Pulmonary artery endothelial cell (primary cell): ENCODE results near the gene RORC. TPM values are rescaled to one million over a fixed set of nuclear protein-coding genes. Genes with fewer than 3 reads are reported as not detected.
"Not testable (repeated sequence)": the region's sequence is repeated elsewhere in the genome, so short reads cannot be mapped to it uniquely, and the experiment has no call there.

Source experiments
- DNase-seq: peaks from one replicate; pipeline ENCODE4 v3.0.0-alpha.2; 2011; ENCODE audit warnings: low read depth, low spot score
- total RNA-seq: library from RNA; depleted of rRNA; stranded (reverse); fragments of >200 nt; gene quantifications from 2 replicates; pipeline ENCODE4 v1.2.3, GENCODE V29; 2014

Gene RORC
- total RNA-seq, 1 donor from 2014 or later = not detected

DNA sequence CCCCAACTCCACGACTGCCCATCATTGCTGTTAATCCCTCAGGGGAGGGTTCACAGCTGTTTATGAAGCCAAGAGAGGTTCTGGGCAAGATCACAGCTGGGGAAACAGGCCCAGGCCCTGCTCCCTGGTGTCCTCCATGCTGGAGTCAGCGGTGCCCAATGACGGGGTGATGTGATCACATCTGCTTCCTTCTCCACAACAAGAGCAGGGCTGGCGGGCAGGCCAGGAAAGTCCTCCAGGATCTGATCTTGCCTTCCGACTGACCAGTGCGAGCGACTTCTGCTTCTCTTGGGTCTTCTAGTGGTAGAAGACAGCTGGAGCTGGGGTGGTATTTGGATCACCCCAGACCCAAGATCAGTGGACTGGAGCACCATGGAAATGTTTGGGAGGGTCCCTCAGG is 25.4 kb downstream of the RORC start:
- DNase-seq = no peak

DNA sequence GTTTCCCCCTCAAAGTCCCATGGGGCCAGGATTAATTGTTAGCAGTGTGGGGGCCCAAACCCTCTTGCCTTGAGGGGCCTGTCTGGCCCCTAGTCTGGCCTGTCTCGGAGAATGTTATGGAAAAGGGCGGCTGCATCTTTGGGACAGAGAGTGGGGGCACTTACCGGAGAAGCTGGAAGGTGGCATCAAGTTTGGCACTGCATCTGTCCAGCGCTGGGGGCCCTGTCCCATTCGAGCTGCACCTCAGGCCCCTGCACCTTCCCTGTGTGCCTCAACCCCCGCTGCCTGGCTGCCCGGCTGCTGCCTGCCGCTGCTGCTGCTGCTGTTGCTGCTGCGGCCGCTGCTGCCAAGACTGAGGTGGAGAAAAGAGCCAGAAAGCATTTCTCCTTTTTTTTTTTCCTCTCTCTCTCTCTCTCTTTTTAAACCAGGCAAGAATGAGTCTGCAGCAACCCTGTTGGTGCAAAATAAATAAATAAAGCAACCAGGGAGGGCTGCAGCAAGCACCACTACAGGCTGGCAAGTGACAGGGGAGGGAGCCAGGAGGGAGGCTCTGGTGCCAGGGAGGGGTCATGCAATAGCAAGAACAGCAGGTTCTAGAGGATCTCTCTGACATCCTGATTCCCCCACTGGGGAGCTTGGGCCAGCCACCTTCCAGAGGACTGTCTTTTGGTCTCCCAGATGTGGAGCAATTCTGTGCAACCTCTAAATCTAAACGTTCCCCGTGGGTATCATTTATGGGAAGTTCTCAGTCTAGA is 26.4 kb downstream of the RORC start, which contains the start of gene LINGO4:
LINGO4 (minus strand) TSS at position 354 of the 755 bp plus-strand sequence. CDS start 2,715 bp downstream, outside the sequence.
- no peak for DNase-seq

DNA sequence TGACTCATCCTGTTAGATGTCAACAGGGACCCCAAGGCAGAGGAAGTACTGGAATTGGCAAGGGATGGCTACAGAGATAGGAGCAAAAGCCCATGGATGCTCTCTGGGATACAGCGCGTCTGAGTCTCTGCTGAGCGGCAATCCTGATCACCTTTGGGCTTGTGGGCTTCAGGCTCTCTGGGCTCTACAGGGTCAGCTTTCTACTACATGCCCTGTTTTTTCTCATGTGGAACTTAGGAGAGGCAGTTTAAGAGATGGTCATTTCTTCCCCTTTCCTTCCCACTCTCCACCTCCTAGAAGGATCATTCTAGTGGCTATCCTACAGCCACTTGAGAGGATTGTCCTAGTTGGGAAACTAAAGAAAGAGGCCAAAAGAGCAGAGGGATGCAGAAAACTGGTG is 27.7 kb downstream of the RORC start:
- no peak for DNase-seq

DNA sequence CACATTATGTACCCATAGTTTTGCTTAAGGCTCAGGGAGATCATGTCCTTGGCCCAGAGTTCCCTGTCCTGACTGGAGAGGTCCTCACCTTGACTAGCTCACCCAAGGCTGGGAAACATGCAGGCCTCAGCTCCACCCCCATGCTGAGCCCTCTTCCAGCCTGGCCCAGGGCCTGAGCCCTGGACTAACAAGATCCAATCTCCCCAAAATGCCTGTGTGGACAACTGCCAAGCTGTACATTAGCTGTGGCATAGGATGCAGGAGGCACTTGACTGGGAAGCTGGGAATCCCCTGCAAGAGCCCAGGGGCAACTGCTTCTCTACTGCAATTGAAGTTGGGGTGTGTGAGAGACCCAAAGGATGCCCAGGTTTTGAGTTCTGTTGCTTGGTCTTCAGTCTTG is 28.4 kb downstream of the RORC start:
- DNase-seq = no peak

- no peak for DNase-seq
Measured at GRCh38 chr1:151802372-151802771, 29.2 kb downstream of the RORC start.

- no peak for DNase-seq
Measured at GRCh38 chr1:151801846-151802245, 29.8 kb downstream of the RORC start.

DNA sequence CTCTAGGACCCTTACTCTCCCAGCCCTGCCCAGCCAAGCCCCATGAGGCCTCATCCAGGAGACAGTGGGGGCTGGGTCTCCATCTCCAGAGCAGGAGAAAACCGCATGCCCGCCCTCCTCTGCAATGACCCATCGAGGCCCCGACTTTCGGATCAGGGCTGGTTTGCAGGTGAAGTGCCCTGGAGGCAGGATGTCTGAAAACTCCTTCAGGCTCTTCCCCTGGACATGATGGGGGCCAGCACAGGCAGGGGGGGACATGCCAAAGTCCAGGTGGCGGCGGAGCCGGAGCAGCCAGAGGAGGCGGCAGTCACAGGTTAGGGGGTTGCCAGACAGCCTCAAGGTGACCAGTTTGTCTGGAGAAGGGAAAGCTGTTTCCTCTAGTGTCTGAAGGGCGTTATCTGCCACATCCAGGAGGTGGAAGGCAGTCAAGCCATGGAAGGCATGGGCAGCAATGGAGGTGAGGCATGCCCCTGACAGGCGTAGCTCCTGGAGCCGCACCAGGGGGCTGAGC is 30.2 kb downstream of the RORC start:
- no peak for DNase-seq

DNA sequence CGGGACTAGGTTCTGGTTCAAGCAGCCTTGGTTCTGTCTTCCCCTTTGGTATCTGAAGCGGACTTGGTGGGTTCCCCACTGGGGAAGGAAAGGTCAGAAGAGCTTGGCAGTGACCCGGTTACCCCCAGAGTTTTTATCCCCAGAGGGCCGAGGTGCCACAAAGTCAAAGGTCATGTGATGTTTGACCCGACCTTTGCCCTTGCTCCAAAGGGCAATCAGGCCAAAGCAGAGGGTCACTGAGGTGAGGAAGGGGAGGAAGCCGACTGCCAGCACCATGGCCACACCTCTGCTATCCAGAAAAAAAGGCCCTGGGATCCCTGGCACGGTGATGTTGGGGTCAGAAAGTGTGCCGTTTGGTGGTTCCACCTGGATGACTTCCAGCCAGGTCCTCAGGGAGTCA is 30.8 kb downstream of the RORC start:
- no peak for DNase-seq

- no peak for DNase-seq
Measured at GRCh38 chr1:151799179-151800022, 32.2 kb downstream of the RORC start.

DNA sequence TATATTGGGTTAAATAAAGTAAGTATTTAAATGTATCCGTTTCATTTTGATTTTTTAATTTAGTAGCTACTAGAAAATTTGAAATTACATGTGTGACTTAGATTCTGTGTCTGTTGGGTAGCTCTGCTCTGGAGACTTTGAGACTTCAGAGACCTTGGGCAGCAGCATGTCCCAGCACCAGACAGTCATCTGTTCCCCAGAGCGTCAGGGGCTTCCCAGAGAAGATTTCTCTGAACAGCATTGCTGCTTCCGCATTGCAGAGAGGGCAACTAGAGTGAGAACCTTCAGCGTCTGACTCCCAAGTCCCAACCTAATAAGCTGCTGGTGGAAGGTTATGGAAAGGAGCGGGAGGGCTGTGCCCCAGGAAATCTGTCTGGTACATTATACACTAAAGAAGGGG is 33.0 kb downstream of the RORC start:
- DNase-seq = no peak

DNA sequence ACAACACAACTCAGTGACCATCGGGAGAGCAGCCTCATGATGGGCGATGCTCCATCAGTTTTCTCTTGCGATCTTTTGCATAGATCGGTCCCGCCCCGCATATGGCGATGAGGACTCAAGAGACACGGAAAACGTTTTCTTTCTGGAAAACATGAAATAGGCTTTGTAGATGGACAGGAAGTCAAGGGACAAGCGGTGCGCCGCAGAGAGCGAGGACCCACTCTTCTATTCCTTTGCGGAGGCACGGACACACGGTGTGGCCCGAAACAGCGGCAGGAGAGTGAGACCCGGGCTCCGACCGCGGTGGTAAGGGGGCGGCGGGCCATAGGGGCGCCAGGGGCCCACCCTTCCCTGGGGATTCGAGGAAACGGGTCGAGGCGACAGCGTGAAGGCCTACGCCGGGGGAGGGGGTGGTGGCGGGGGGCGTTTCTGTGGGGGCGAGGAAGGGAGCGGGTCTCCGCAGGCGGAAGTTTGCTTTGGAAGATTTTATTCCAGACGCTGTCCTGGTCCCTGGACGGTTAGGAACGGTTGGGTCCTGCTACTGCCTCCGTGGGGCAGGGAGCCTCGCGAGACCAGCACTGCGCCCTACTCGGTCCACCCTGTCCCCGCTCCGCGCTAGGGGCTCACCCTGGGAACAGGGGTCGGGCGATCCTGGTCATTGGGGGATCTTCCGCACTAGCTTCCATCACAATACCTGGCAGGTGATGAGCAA is 40.5 kb downstream of the RORC start:
- no peak for DNase-seq

DNA sequence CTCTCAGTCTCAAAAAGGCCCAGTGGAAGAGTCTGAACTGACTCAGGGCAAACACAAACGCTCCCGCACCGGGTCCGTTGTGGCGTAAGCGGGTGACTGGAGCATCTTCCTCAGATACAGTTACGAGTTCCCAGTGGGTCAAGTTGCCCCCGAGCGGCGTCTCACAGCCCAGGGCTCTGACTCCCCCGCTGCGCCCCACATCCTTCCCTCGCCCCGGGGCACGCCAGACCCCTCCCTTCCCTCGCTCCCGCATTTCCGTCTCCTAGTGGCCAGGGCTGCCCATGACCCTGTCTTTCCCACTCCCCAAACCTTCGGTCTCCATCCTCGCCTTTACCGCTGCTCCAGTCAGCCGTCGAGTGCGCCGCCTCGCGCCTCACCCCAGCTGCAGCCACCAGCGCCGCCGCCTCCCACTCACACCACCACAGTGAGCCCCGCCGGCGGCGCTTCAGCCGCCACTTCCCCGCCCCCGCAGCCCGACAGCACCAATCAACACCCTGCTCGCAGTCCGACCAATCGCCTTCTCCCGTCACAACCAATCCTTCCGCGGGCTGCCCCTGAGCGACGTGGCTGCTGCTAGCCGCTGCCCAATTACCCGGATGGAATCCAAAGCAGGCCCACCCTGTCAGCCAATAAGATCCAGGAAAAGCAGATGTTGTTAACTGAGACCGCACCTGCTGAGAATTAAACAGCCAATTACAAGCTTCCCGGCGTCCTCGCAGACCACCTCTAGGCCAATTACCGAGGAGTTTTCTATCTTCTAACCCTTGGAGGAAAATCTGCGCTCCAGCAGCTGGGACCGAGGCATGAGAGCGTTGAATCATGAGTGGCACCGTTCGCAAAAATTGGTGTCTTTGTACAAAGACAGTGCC is 41.3 kb downstream of the RORC start, which contains the start of gene TDRKH:
TDRKH (minus strand) TSS at position 430 of the 869 bp plus-strand sequence. CDS start 7,478 bp downstream, outside the sequence.
- DNase-seq = peak; percentile 99

GRCh38 chr1:151787689-151788088 is 43.9 kb downstream of the RORC start:
- no peak for DNase-seq

DNA sequence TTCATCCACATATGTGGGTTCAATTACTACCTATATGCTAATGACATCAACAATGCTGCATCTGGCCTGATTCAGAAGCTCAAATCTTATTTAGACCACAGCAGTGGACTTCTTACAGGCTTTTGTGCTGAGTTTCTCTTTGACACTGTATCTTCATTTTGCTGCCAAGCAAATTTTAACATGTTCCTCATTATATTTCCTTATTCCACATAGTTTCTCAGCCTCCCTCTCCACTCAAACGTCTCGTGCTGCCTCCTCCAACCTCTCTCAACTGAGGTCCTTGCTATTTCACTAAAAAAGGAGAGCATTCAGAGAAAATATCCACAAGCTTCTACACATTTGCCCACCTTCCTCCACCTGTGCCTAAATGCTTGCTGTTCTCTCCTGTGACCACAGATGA is 47.8 kb downstream of the RORC start:
- DNase-seq = no peak

- no peak for DNase-seq
Measured at GRCh38 chr1:151782741-151783140, 48.9 kb downstream of the RORC start.

DNA sequence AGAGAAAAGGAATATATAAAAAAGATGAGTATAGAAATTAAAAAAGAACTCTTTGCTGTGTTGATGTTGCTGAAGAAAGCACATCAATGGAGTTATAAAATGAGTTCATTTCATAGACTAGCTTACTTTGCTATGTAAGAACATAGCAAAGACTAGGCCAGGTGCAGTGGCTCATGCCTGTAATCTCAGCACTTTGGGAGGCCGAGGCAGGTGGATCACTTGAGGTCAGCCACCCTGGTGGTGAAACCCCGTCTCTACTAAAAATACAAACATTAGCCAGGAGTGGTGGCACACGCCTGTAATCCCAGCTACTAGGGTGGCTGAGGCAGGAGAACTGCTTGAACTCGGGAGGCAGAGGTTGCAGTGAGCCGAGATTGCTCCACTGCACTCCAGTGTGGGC is 49.6 kb downstream of the RORC start:
- not testable (repeated sequence) for DNase-seq

GRCh38 chr1:151780736-151781135 is 50.9 kb downstream of the RORC start:
- not testable (repeated sequence) for DNase-seq

DNA sequence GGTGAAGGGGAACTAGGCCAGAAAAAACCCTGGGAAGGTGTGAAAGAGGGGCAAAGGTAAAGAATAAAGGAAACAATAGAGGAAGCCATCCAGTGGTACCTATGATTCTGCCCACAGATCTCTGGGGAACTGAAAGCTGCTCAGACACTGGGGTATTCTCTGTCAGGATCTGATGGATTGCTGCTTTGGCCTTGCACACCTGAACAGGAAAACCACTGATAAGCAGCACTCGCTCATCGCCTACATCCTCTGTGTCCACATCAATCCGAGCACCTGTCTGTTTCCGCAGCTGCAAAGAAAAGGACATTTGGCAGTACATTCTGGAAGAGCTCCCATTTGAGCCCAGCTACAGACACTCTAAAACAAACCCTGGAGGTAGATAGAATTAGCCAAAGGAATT is 51.8 kb downstream of the RORC start:
- no peak for DNase-seq

GRCh38 chr1:151777317-151777716 is 54.3 kb downstream of the RORC start:
- DNase-seq = no peak

- DNase-seq = no peak
Measured at GRCh38 chr1:151776665-151777062, 54.9 kb downstream of the RORC start.
